ENCODE measurements around the gene NUMBL.

DNA sequence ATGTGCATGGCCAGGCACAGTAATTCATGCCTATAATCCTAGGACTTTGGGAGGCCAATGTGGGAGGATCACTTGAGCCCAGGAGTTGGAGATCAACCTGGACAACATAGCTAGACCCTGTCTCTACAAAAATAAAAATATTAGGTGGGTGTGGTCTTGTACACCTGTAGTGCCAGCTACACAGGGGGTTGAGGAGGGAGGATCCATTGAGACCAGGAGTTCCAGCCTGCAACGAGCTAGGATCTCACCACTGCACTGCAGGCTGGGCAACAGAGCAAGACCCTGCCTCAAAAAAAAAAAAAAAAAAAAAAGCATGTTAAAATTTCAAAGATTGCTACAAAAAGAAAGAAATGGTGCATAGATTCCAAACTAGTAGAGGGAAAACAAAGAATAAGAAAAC lies 52.1 kb downstream of the NUMBL start:
- no peak for TF ChIP-seq RAD21 (IDR thresholded peaks at IDR 0.05)
- TF ChIP-seq, protein P1, sequence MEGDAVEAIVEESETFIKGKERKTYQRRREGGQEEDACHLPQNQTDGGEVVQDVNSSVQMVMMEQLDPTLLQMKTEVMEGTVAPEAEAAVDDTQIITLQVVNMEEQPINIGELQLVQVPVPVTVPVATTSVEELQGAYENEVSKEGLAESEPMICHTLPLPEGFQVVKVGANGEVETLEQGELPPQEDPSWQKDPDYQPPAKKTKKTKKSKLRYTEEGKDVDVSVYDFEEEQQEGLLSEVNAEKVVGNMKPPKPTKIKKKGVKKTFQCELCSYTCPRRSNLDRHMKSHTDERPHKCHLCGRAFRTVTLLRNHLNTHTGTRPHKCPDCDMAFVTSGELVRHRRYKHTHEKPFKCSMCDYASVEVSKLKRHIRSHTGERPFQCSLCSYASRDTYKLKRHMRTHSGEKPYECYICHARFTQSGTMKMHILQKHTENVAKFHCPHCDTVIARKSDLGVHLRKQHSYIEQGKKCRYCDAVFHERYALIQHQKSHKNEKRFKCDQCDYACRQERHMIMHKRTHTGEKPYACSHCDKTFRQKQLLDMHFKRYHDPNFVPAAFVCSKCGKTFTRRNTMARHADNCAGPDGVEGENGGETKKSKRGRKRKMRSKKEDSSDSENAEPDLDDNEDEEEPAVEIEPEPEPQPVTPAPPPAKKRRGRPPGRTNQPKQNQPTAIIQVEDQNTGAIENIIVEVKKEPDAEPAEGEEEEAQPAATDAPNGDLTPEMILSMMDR (IDR thresholded peaks at IDR 0.05; ENCODE audit: low read depth, low read length, missing input control) = no peak
- TF ChIP-seq, protein P2, sequence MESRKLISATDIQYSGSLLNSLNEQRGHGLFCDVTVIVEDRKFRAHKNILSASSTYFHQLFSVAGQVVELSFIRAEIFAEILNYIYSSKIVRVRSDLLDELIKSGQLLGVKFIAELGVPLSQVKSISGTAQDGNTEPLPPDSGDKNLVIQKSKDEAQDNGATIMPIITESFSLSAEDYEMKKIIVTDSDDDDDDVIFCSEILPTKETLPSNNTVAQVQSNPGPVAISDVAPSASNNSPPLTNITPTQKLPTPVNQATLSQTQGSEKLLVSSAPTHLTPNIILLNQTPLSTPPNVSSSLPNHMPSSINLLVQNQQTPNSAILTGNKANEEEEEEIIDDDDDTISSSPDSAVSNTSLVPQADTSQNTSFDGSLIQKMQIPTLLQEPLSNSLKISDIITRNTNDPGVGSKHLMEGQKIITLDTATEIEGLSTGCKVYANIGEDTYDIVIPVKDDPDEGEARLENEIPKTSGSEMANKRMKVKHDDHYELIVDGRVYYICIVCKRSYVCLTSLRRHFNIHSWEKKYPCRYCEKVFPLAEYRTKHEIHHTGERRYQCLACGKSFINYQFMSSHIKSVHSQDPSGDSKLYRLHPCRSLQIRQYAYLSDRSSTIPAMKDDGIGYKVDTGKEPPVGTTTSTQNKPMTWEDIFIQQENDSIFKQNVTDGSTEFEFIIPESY (IDR thresholded peaks at IDR 0.05) = no peak
- TF ChIP-seq YY1 (IDR thresholded peaks at IDR 0.05) = no peak
- TF ChIP-seq EGR1 (IDR thresholded peaks at IDR 0.05; ENCODE audit: low read depth in 2 of 2) = no peak
- no peak for TF ChIP-seq SP1 (IDR thresholded peaks at IDR 0.05)
- TF ChIP-seq, protein P3, sequence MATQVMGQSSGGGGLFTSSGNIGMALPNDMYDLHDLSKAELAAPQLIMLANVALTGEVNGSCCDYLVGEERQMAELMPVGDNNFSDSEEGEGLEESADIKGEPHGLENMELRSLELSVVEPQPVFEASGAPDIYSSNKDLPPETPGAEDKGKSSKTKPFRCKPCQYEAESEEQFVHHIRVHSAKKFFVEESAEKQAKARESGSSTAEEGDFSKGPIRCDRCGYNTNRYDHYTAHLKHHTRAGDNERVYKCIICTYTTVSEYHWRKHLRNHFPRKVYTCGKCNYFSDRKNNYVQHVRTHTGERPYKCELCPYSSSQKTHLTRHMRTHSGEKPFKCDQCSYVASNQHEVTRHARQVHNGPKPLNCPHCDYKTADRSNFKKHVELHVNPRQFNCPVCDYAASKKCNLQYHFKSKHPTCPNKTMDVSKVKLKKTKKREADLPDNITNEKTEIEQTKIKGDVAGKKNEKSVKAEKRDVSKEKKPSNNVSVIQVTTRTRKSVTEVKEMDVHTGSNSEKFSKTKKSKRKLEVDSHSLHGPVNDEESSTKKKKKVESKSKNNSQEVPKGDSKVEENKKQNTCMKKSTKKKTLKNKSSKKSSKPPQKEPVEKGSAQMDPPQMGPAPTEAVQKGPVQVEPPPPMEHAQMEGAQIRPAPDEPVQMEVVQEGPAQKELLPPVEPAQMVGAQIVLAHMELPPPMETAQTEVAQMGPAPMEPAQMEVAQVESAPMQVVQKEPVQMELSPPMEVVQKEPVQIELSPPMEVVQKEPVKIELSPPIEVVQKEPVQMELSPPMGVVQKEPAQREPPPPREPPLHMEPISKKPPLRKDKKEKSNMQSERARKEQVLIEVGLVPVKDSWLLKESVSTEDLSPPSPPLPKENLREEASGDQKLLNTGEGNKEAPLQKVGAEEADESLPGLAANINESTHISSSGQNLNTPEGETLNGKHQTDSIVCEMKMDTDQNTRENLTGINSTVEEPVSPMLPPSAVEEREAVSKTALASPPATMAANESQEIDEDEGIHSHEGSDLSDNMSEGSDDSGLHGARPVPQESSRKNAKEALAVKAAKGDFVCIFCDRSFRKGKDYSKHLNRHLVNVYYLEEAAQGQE (IDR thresholded peaks at IDR 0.05) = no peak
- TF ChIP-seq, protein P4, sequence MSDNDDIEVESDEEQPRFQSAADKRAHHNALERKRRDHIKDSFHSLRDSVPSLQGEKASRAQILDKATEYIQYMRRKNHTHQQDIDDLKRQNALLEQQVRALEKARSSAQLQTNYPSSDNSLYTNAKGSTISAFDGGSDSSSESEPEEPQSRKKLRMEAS (IDR thresholded peaks at IDR 0.05) = no peak
- no peak for TF ChIP-seq FOXA1 (IDR thresholded peaks at IDR 0.05)
- no peak for TF ChIP-seq GABPA (IDR thresholded peaks at IDR 0.05 in 1 of 2, conservative IDR thresholded peaks at IDR 0.05 in 1 of 2)
- TF ChIP-seq NR2F2 (IDR thresholded peaks at IDR 0.05) = no peak
- TF ChIP-seq RXRA (IDR thresholded peaks at IDR 0.05) = no peak

Data from liver (tissue), 3 donors.